Esophagus muscularis mucosa (tissue), 4 donors: ENCODE measurements around the gene CHD2. TPM values are rescaled to one million over a fixed set of nuclear protein-coding genes. Genes with fewer than 3 reads are reported as not detected.

Source experiments
- DNase-seq: peaks from one replicate; pipeline ENCODE4 v3.0.0-alpha.2; 2017; ENCODE audit errors: extremely low spot score
- H3K27ac ChIP-seq, 4 donors: fragments of 200-600 bp; sonication (generic); replicated peaks in 1 of 4; 1 replicate in 3 of 4; 2 replicates in 1 of 4; pipeline ENCODE4 v1.5.1; 2016 to 2019; ENCODE audit warnings: mild to moderate bottlenecking in 1 of 4
- H3K27me3 ChIP-seq, 4 donors: fragments of 200-600 bp; sonication (generic); one replicate each; pipeline versions ENCODE4 v1.5.1 to v1.6.0; 2016 to 2019
- H3K36me3 ChIP-seq, 4 donors: fragments of 200-600 bp; sonication (generic); one replicate each; pipeline ENCODE4 v1.5.1; 2016 to 2019
- H3K4me1 ChIP-seq, 4 donors: fragments of 200-600 bp; sonication (generic); one replicate each; pipeline ENCODE4 v1.5.1; 2016 to 2019
- H3K4me3 ChIP-seq, 4 donors: fragments of 200-600 bp; sonication (generic); 1 replicate in 2 of 4; 2 replicates in 2 of 4; pipeline ENCODE4 v1.5.1; 2016 to 2019; ENCODE audit warnings: mild to moderate bottlenecking in 4 of 4, moderate library complexity in 1 of 4
- H3K9me3 ChIP-seq, 4 donors: fragments of 200-600 bp; sonication (generic); 1 replicate in 3 of 4; 2 replicates in 1 of 4; pipeline ENCODE4 v1.5.1; 2016 to 2019
- EP300 ChIP-seq: sonication (generic); formaldehyde crosslinking; IDR thresholded peaks from one replicate; pipeline ENCODE4 v1.6.1; 2017; ENCODE audit warnings: antibody characterized with exemption
- POLR2A ChIP-seq: fragments of 450-650 bp; IDR thresholded peaks from one replicate; pipeline ENCODE4 v1.6.1; 2017; ENCODE audit warnings: antibody characterized with exemption, moderate library complexity, mild to moderate bottlenecking, low read depth
- POLR2AphosphoS5 ChIP-seq, 2 donors: sonication (generic); formaldehyde crosslinking; IDR thresholded peaks; one replicate each; pipeline ENCODE4 v1.6.1; 2017; ENCODE audit warnings: antibody characterized with exemption in 2 of 2
- WGBS: methylation state at CpG from one replicate; pipeline ENCODE4 v1.1.5; 2018; 5-methylcytosine and 5-hydroxymethylcytosine counted together
- intact Hi-C: fragments of 100-400 bp; cut with DNase I; formaldehyde crosslinking; loops from one replicate; pipeline ENCODE4 v1.15.1; 2023
- total RNA-seq, 4 donors: library from RNA; depleted of rRNA; stranded (reverse); fragments of >200 nt; gene quantifications; one replicate each; pipeline versions ENCODE4 v1.1.0 to v1.2.1, GENCODE V29; 2016

Gene CHD2
- total RNA-seq, 4 donors from 2014 or later = 54.3 to 86.0 (median 62.8) TPM

DNA sequence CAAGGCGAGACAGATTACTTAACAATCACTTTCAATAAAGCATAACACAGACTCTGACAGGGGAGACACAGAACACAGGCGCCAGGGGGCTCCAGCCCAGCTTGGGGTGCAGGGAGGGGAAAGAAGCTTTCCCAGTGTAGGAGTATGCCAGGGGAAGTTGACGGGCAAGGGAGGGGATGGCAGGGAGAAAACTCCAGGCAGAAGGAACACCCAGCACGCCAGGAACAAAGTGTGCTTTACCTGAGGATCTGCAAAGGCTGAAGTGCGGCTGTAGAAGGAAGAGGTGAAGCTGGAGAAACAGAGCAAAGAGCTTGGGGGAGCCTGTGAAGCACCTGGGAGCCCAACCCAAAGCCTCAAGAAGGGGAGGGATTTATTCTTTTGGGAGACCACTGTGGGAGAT lies 176.8 kb downstream of the CHD2 start:
- peak overlapping the region; percentile 95 to 98 (median 97) for H3K27ac ChIP-seq
- TF ChIP-seq POLR2A (no peak), POLR2AphosphoS5 (IDR thresholded peaks at IDR 0.05) (peak; percentile 68 to 78), EP300 (peak; percentile 69)
- intact Hi-C loops = loop anchor here (5.0 kb wide), 1 partner anchor 275 kb away; no protein-coding TSS in a partner anchor
- peaks cover 0 to 15% (median 0%) of the 10 kb centered on the region in 4 donors for H3K27me3 ChIP-seq
- DNase-seq = no peak
- peaks cover 18 to 98% (median 87%) of the 10 kb centered on the region in 4 donors for H3K4me1 ChIP-seq
- WGBS = 87% methylated on average over 4 of the region's 5 CpGs
- H3K9me3 ChIP-seq = no peaks in the 10 kb centered on the region
- H3K36me3 ChIP-seq = no peaks in the 10 kb centered on the region
- no peak overlapping the region for H3K4me3 ChIP-seq

Other genes starting within 250 kb of the CHD2 start
- 10 to 100 TPM in 2 of 4 donors, 1 to 10 TPM in 2; 7.5 to 15.2 (median 9.9) TPM for gene FAM174B, start 244.5 kb upstream of the CHD2 start, total RNA-seq
- 100 to 1,000 TPM; 101 to 312 (median 188) TPM for gene RGMA, start 188.9 kb downstream of the CHD2 start, total RNA-seq